K562 (cell line): ENCODE measurements around the gene TXNRD3.

Experiments
- CEBPB ChIP-seq: fragments of 450-650 bp; IDR thresholded peaks from 2 replicates; pipeline ENCODE4 v1.6.1; 2016; ENCODE audit warnings: missing genetic modification characterization, missing compliant biosample characterization
- CTCF ChIP-seq, 3 experiments: IDR thresholded peaks in 2 of 3; conservative IDR thresholded peaks in 1 of 3; 2 replicates each; pipeline ENCODE4 v1.5.1; 2011 to 2012; ENCODE audit warnings: low read length in 3 of 3, mild to moderate bottlenecking in 3 of 3, control low read depth in 2 of 3, improper control_type of control experiment in 1 of 3, inconsistent platforms in 1 of 3, low read depth in 1 of 3, mixed read lengths in 1 of 3, moderate library complexity in 1 of 3; ENCODE audit not compliant: insufficient read depth in 2 of 3
- KLF6 ChIP-seq: fragments of 250-450 bp; sonication (Bioruptor Pico); IDR thresholded peaks from 2 replicates; pipeline ENCODE4 v1.4.0; 2020; ENCODE audit warnings: mild to moderate bottlenecking, moderate library complexity, borderline replicate concordance
- POLR2AphosphoS5 ChIP-seq: IDR thresholded peaks from 2 replicates; pipeline ENCODE4 v1.6.1; 2011; ENCODE audit warnings: mild to moderate bottlenecking, low read depth, low read length, moderate library complexity; ENCODE audit not compliant: control insufficient read depth, insufficient read depth
- POU5F1 ChIP-seq: fragments of 150-350 bp; IDR thresholded peaks from 2 replicates; pipeline ENCODE4 v1.6.1; 2014; ENCODE audit warnings: borderline replicate concordance, low read length, low read depth, mild to moderate bottlenecking; ENCODE audit not compliant: partially characterized antibody
- STAT5B ChIP-seq: fragments of 250-450 bp; sonication (Bioruptor Pico); IDR thresholded peaks from 2 replicates; pipeline ENCODE4 v1.8.0; 2021; ENCODE audit warnings: mild to moderate bottlenecking, inconsistent platforms
- USF2 ChIP-seq: sonication (generic); formaldehyde crosslinking; IDR thresholded peaks from 2 replicates; pipeline ENCODE4 v1.5.0; 2020; ENCODE audit warnings: missing genetic modification reagents
- ZFX ChIP-seq: sonication (generic); formaldehyde crosslinking; IDR thresholded peaks from 2 replicates; pipeline ENCODE4 v1.8.0; 2022; ENCODE audit warnings: mild to moderate bottlenecking, missing genetic modification reagents, moderate library complexity
- ZNF75A ChIP-seq: fragments of 450-650 bp; formaldehyde crosslinking; IDR thresholded peaks from 2 replicates; pipeline ENCODE4 v1.4.0; 2020; ENCODE audit warnings: mild to moderate bottlenecking
- TF ChIP-seq, protein P1 (sequence below), 2 experiments: fragments of 450-650 bp in 1 of 2; sonication (generic) in 1 of 2; formaldehyde crosslinking in 1 of 2; IDR thresholded peaks in 1 of 2; conservative IDR thresholded peaks in 1 of 2; 2 replicates each; pipeline versions ENCODE4 v1.6.1 to v1.8.1; 2016 to 2023; ENCODE audit warnings: mild to moderate bottlenecking in 2 of 2, moderate library complexity in 2 of 2, inconsistent platforms in 1 of 2, missing genetic modification reagents in 1 of 2

DNA sequence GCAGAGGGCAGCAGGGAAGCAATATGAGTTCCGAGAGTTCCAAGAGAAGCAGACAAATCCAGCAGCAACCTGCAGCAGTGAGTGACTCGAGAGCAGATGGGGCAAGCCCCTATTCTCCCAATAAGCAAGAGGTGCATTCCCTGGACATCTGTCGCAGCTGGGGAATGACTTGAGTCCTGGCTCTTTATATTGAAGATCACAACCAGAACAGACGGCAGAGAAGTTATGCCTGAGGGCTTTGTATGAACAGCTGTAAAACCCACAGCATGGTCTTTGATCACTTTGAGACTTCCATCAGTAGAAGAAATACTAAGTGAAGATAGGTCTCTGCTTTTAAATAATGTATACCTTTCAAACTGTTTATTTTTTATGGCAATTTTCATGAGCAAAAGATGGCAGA, 72.6 kb downstream of the TXNRD3 start:
- TF ChIP-seq POU5F1 (no peak), CEBPB (tag) (no peak), POLR2AphosphoS5 (no peak), STAT5B (CRISPR knock-in tag) (no peak), ZNF75A (CRISPR knock-in tag) (no peak), KLF6 (CRISPR knock-in tag) (no peak), ZFX (CRISPR knock-in tag) (no peak), CTCF (IDR thresholded peaks at IDR 0.05 in 2 of 3, conservative IDR thresholded peaks at IDR 0.05 in 1 of 3; ENCODE audit: insufficient read depth in 2 of 3, low read depth in 1 of 3, low read length in 3 of 3) (no peak), USF2 (CRISPR knock-in tag) (no peak)
- TF ChIP-seq, protein P1, sequence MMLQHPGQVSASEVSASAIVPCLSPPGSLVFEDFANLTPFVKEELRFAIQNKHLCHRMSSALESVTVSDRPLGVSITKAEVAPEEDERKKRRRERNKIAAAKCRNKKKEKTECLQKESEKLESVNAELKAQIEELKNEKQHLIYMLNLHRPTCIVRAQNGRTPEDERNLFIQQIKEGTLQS (IDR thresholded peaks at IDR 0.05): no peak
- TF ChIP-seq, protein P1 (CRISPR knock-in tag; conservative IDR thresholded peaks at IDR 0.05): no peak
